ENCODE data around the gene ATRN.

- no peak for TF ChIP-seq CTCF (IDR thresholded peaks at IDR 0.05)
- peak in 1 of 4 donors; percentile 36 for TF ChIP-seq POLR2AphosphoS5 (IDR thresholded peaks at IDR 0.05)
These were observed 210.6 kb downstream of the ATRN start for GRCh38 chr20:3681352-3681930.

All from sigmoid colon (tissue), 4 donors.